ENCODE measurements around the gene RBM38.
"Not testable (repeated sequence)": the region's sequence is repeated elsewhere in the genome, so short reads cannot be mapped to it uniquely, and the experiment has no call there.

GRCh38 chr20:57348200-57348921, 42.8 kb upstream of the RBM38 start:
- TF ChIP-seq, protein P1, sequence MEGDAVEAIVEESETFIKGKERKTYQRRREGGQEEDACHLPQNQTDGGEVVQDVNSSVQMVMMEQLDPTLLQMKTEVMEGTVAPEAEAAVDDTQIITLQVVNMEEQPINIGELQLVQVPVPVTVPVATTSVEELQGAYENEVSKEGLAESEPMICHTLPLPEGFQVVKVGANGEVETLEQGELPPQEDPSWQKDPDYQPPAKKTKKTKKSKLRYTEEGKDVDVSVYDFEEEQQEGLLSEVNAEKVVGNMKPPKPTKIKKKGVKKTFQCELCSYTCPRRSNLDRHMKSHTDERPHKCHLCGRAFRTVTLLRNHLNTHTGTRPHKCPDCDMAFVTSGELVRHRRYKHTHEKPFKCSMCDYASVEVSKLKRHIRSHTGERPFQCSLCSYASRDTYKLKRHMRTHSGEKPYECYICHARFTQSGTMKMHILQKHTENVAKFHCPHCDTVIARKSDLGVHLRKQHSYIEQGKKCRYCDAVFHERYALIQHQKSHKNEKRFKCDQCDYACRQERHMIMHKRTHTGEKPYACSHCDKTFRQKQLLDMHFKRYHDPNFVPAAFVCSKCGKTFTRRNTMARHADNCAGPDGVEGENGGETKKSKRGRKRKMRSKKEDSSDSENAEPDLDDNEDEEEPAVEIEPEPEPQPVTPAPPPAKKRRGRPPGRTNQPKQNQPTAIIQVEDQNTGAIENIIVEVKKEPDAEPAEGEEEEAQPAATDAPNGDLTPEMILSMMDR (IDR thresholded peaks at IDR 0.05 in 2 of 3, conservative IDR thresholded peaks at IDR 0.05 in 1 of 3; ENCODE audit: insufficient read depth in 2 of 3, low read depth in 1 of 3, low read length in 3 of 3), result not testable (repeated sequence)
- not testable (repeated sequence) for TF ChIP-seq ARNT (IDR thresholded peaks at IDR 0.05); TBP (optimal IDR thresholded peaks at IDR 0.05; ENCODE audit: low read depth, low read length); SP1 (CRISPR knock-in tag; IDR thresholded peaks at IDR 0.05); SNRNP70 (optimal IDR thresholded peaks at IDR 0.05; ENCODE audit: low read depth, low read length); XRCC5 (IDR thresholded peaks at IDR 0.05; ENCODE audit: low read depth, low read length); SIN3A (IDR thresholded peaks at IDR 0.05; ENCODE audit: borderline replicate concordance in 2 of 2, control insufficient read depth in 1 of 2, low read depth in 2 of 2, low read length in 2 of 2); NR3C1 (CRISPR knock-in tag; IDR thresholded peaks at IDR 0.05); KAT8 (IDR thresholded peaks at IDR 0.05; ENCODE audit: low read depth); ZKSCAN1 (IDR thresholded peaks at IDR 0.05; ENCODE audit: low read depth, low read length); ZHX1 (conservative IDR thresholded peaks at IDR 0.05; ENCODE audit: low read length)
